ENCODE results near the gene RASD1. TPM values are rescaled to one million over a fixed set of nuclear protein-coding genes. Genes with fewer than 3 reads are reported as not detected.

RASD1 gene
- total RNA-seq, 1 donor from 2014 or later: 5.2 TPM

DNA sequence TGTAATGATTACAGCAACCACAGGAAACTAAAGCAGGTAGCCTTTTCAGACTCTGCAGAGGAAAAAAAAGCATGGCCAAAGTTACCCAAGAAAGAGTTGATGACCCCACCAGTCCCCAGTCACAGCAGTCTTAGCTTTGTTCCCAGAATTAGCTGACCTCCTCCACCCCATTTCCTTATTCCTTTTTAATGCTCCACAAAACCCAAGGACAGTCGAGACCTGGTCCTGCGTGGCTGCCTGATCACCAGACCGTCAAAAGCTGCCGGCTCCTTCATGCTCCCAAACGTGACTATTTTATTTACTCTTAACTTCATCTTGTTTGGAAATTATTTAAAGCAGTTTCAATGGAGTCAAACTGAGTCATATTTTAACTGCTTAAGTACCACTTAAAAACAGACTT is 48.1 kb downstream of the RASD1 start:
- no peak for DNase-seq (ENCODE audit: extremely low read depth, low read depth, low spot score)

DNA sequence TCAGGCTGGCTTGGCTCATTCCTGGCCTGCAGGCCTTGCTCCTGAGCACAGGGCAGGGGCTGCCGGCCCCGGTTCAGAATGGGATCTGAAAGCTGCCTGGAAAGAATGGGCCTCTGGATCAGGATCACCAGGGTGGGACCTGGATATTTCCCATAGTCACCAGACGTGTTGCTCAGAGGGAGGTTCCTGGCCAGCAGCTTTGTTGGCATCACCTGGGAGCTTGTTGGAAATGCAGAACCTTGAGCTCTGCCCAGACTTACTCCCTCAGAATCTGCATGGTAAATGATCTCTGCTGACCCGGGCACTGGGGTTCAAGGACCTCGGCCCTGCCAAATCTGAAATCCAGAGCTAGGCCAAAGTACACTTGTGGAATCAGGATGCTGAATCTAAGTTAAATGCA is 48.9 kb downstream of the RASD1 start:
- no peak for DNase-seq (ENCODE audit: extremely low read depth, low read depth, low spot score)

DNA sequence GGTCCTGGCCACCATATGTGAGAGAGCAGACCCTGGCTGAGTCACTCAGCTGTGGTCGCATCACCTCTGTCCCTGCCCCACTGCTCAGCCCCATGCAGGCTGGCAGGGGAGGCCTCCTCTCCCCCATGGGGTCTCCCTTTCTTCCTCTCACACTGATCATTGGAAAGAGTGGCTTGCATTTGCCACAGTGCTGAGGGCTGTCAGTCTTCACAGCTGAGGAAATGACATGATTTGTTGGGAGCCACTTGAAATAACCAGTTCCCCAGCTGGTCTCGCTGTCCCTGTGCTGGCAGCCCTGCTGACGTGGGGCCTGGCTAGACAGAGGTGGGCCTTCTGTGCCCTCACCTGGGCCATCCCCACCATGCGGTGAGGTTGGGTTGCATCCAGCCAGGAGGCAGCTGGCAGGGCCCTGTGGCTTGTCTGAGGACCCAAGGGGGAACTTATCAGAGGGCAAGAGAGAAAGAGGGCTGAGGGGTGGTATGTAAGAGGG is 49.5 kb downstream of the RASD1 start:
- DNase-seq (ENCODE audit: extremely low read depth, low read depth, low spot score): no peak

DNA sequence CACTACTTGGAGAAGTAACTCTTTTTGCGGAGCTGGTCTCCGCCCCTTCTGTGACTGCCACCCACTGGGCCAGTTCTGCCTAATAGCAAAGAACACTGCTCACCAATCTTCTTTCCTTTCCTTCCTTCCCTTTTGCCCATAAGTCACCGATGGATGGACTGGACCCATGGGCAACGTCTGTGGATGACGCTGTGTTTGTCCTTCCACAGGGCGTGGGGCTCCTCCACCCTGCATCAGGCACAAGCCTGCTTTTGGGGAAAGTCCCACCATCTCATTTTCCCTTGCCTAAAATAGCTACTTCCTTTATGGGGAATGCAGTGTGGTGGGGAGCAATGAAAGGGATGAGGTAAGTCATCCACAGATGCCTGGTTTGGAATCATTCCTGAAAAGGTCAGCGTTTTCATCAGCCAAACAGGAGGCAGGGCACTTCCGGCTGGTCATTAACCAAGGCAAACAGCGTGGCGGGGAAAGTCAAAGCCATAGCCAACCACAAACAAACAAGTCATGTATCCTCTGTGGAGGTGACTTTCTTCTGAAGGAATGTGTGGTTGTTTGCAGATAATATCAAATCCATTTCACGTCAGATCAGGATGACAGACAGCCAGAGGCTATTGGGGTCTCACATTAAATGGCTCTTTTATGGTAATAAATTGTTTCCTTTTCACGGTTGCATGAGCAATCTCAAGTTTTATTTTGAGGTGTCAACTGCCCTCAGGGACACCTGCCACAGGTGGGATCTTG is 50.1 kb downstream of the RASD1 start:
- DNase-seq (ENCODE audit: extremely low read depth, low read depth, low spot score): peak; percentile 90

DNA sequence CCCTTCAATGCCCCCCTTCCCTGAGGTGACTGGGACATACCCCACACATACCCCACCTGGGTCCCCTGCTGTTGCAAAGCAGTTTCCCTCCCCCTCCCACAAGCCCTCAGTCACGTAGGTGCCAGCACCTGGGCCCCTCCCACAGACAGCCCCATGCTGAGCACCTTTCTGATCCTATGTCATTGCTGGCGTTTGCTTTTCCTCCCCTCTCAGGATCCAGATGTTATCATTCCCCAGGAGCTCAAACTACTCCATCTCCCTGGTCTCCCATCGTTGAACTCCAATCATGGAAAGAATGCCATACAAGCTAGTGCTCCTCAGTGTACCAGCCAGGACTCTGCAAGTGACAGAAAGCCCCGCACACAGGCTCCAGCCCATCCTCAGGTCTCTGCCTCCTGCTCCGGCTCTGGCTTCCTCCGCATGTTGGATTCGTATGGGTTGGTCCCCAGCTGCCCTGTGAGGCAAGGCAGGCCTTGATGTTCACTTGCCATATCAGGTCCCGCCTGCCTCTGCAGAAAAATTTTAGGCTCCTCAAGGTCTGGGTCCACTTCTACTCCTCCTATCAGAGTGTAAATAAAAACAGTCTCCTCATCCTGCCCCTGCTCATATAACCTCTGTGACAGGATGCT is 50.8 kb downstream of the RASD1 start:
- no peak for DNase-seq (ENCODE audit: extremely low read depth, low read depth, low spot score)

Other genes starting within 250 kb of the RASD1 start
- gene COPS3, start 215.1 kb downstream of the RASD1 start, total RNA-seq: 54.1 and 59.7 TPM in 2 replicates
- 2.7 TPM in 2 replicates for gene NT5M, start 193.0 kb downstream of the RASD1 start, total RNA-seq
- 8.1 and 11.1 TPM in 2 replicates for gene MED9, start 19.4 kb downstream of the RASD1 start, total RNA-seq
- 27.1 and 35.7 TPM in 2 replicates for gene PEMT, start 95.3 kb upstream of the RASD1 start, total RNA-seq
- gene RAI1, start 185.1 kb upstream of the RASD1 start, total RNA-seq: 38.1 and 64.9 TPM in 2 replicates